Measurements from ENCODE around the gene MUC2.

The MUC2 gene

GRCh38 chr11:1118755-1119603 is 44.3 kb downstream of the MUC2 start:
- H3K4me3 ChIP-seq (ENCODE audit: low read depth, low read length) = no peak overlapping the region

- H3K4me3 ChIP-seq (ENCODE audit: low read depth, low read length) = no peak overlapping the region
These were observed 45.0 kb downstream of the MUC2 start for GRCh38 chr11:1119604-1120146.

GRCh38 chr11:1120532-1121330 is 46.1 kb downstream of the MUC2 start:
- H3K4me3 ChIP-seq (ENCODE audit: low read depth, low read length) = no peak overlapping the region

GRCh38 chr11:1121331-1121812 is 46.7 kb downstream of the MUC2 start:
- H3K4me3 ChIP-seq (ENCODE audit: low read depth, low read length) = no peak overlapping the region

GRCh38 chr11:1121813-1122663 is 47.4 kb downstream of the MUC2 start:
- H3K4me3 ChIP-seq (ENCODE audit: low read depth, low read length) = no peak overlapping the region

- H3K4me3 ChIP-seq (ENCODE audit: low read depth, low read length) = no peak overlapping the region
These were observed 48.0 kb downstream of the MUC2 start for GRCh38 chr11:1122664-1123002.

- no peak overlapping the region for H3K4me3 ChIP-seq (ENCODE audit: low read depth, low read length)
These were observed 49.3 kb downstream of the MUC2 start for GRCh38 chr11:1123970-1124369.
